Activated T-cell treated with anti-CD3 and anti-CD28 coated beads, Interleukin-2, amount 50 U/mL, for 4 hours (primary cell): ENCODE data around the gene ANKRD16. TPM values are rescaled to one million over a fixed set of nuclear protein-coding genes. Genes with fewer than 3 reads are reported as not detected.
"Not testable (repeated sequence)": the region's sequence is repeated elsewhere in the genome, so short reads cannot be mapped to it uniquely, and the experiment has no call there.

ENCODE experiments used
- ATAC-seq, 2 donors: fragments of 200-7000 bp; cut with Tn5 transposase; one replicate each; pipeline ENCODE4 v1.10.0; 2021
- DNase-seq: peaks from one replicate; pipeline ENCODE4 v3.0.0-alpha.2; 2020
- H3K27me3 Mint-ChIP-seq: one replicate; pipeline ENCODE4 v1.8.0; 2021; ENCODE audit warnings: low read depth, mixed read lengths
- H3K36me3 Mint-ChIP-seq: one replicate; pipeline ENCODE4 v1.8.0; 2022; ENCODE audit warnings: mixed read lengths; ENCODE audit not compliant: insufficient read depth
- H3K4me1 Mint-ChIP-seq: one replicate; pipeline ENCODE4 v1.8.0; 2021; ENCODE audit warnings: low read depth, mixed read lengths
- H3K4me3 Mint-ChIP-seq: one replicate; pipeline ENCODE4 v1.8.0; 2021; ENCODE audit warnings: mild to moderate bottlenecking, moderate library complexity, mixed read lengths
- H3K9me3 Mint-ChIP-seq: one replicate; pipeline ENCODE4 v1.8.0; 2021; ENCODE audit warnings: mixed read lengths
- total RNA-seq, 3 donors: library from RNA; stranded (reverse); gene quantifications; one replicate each; pipeline ENCODE4 v1.2.1, GENCODE V29; 2021

The ANKRD16 gene
- total RNA-seq, 3 donors from 2014 or later = 9.6 to 11.9 (median 10.3) TPM

DNA sequence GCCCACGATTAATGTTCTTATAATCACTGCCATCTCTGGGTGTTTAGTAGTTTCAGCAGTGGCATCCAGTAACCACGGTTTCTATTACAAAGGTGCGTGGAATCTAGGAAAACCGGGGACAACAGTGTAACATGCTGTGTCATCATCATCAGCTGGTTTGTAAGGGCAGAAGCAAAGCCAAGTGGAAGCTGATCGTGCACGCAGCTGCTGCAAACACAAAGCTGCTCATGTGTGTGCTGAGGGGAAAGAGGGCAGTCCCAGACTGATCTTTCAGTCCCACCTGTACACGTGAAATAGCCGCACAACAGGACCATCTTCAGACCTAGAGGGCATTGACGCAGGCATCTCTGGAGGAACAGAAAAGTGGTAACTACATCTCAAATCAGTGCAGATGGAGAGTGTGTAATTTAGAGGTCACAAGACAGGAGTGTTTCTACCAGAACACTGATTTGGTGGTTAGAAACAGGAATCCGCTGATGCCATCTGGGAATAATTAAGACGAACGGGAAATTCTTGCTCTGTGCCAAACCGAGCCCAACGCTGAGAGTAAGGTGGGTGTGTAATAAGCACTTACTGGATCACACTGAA is 13.4 kb downstream of the ANKRD16 start:
- Mint-ChIP-seq H3K36me3 (peaks cover 20% of the 10 kb centered on the region), H3K9me3 (no peaks in the 10 kb centered on the region)

DNA sequence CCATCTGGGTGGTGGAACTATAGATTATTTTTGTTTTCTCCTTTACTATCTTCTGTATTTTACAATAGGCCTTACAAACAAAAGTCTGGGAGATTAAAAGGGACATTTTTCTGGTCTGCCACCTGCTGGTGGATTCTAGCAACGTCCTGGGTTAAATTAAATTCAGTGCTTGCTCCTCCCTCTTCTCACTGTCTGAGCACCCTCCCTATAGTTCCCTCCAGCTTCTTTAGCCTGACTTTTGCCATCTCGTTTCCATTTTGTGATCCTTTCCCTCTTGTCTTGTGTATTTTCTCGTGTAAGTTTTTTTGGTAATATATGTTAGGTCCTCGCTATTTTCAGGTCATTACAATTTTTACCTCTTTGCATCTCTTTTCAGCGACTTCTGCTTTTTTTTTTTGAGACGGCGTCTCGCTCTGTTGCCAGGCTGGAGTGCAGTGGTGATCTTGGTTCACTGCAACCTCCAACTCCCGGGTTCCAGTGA is 16.1 kb downstream of the ANKRD16 start:
- ATAC-seq = peak; percentile 84 to 94
- peaks cover 2% of the 10 kb centered on the region for H3K4me1 Mint-ChIP-seq
- H3K36me3 Mint-ChIP-seq = peaks cover 17% of the 10 kb centered on the region
- DNase-seq = peak; percentile 62
- no peaks in the 10 kb centered on the region for H3K27me3 Mint-ChIP-seq
- H3K4me3 Mint-ChIP-seq = peak overlapping the region; percentile 49
- H3K9me3 Mint-ChIP-seq = peaks cover 4% of the 10 kb centered on the region

More for the DNA sequence above, 13.4 kb downstream of the ANKRD16 start:
- Mint-ChIP-seq H3K4me1 (peaks cover 2% of the 10 kb centered on the region), H3K27me3 (no peaks in the 10 kb centered on the region), H3K4me3 (no peak overlapping the region)
- ATAC-seq (no peak), DNase-seq (no peak)

DNA sequence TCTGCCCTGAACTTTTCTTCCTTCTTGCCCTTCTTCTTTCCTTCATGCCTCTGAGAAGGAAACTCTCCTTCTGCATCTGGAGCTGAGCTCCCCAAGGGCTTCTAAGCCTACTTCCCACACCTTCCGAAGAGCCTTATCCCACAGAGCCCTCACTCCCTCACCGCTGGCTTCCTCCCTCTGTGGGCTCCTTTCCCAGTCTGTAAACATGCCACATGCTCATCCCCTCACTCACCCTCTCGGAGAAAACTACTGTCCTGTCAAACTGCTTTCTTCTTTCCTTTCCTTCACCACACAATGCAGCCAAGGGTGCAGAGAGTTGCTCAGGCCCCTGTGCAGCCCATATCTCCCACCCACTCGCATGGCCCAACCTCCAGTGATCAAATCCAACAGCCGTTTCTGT is 18.1 kb downstream of the ANKRD16 start:
- Mint-ChIP-seq H3K4me1 (peaks cover 2% of the 10 kb centered on the region), H3K9me3 (peaks cover 10% of the 10 kb centered on the region), H3K36me3 (peaks cover 8% of the 10 kb centered on the region), H3K4me3 (no peak overlapping the region), H3K27me3 (no peaks in the 10 kb centered on the region)
- DNase-seq = no peak
- no peak for ATAC-seq

DNA sequence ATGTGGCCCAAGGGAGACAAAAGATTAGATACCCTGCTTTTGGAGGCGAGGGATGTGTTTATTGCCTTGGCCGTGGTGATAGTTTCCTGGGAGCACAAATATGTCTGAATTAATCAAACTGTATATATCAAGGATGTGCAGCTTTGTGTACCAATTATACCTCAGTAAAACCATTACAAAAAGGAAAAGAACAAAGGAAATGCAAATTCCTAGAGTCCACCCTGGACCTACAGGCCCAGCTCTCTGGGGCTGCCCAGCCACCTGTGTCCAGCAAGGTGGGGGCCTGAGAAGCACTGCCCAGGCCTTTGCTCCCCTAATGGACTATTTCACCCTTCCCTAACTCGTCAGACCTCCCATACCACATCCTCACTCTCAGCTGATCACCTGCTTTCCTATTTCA is 20.5 kb downstream of the ANKRD16 start:
- H3K9me3 Mint-ChIP-seq = peaks cover 10% of the 10 kb centered on the region
- ATAC-seq (no peak), DNase-seq (no peak)
- peaks cover 5% of the 10 kb centered on the region for H3K4me1 Mint-ChIP-seq
- H3K4me3 Mint-ChIP-seq = no peak overlapping the region
- H3K27me3 Mint-ChIP-seq = no peaks in the 10 kb centered on the region
- peaks cover 3% of the 10 kb centered on the region for H3K36me3 Mint-ChIP-seq

DNA sequence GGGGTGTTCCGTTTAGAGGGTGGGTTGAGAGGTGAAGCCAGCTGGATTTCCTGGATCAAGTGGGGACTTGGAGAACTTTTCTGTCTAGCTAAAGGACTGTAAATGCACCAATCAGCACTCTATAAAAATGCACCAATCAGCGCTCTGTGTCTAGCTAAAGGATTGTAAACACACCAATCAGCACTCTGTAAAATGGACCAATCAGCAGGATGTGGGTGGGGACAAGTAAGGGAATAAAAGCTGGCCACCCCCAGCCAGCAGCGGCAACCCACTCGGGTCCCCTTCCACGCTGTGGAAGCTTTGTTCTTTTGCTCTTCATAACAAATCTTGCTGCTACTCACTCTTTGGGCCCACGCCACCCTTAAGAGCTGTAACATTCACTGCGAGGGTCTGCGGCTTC is 21.3 kb downstream of the ANKRD16 start:
- DNase-seq, H3K36me3 Mint-ChIP-seq, H3K4me3 Mint-ChIP-seq, H3K27me3 Mint-ChIP-seq, H3K4me1 Mint-ChIP-seq, ATAC-seq: not testable (repeated sequence)
- peaks cover 10% of the 10 kb centered on the region for H3K9me3 Mint-ChIP-seq

DNA sequence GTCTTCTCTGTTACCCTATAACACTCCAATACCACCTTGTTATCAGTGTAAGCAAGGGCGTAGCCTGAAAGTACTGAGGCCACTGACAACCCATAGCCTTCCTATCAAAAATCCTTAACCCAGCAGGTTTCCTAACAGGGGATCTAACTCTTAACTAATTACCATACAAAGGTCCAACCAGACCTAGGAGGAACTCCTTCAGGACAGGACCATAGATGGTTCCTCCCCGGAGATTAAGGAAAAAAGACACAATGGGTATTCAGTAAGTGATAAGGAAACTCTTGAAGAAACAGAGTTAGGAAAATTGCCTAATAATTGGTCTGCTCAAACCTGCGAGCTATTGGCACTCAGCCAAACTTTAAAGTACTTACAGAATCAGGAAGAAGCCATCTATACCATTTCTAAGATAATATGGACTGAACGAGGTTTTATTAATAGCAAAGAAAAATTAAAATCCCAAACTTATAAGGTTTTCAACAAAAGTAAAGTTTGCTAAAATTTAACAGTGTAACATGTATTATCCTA is 22.5 kb downstream of the ANKRD16 start:
- peaks cover 10% of the 10 kb centered on the region for H3K9me3 Mint-ChIP-seq
- DNase-seq, H3K4me3 Mint-ChIP-seq, H3K27me3 Mint-ChIP-seq, H3K36me3 Mint-ChIP-seq, ATAC-seq, H3K4me1 Mint-ChIP-seq: not testable (repeated sequence)

DNA sequence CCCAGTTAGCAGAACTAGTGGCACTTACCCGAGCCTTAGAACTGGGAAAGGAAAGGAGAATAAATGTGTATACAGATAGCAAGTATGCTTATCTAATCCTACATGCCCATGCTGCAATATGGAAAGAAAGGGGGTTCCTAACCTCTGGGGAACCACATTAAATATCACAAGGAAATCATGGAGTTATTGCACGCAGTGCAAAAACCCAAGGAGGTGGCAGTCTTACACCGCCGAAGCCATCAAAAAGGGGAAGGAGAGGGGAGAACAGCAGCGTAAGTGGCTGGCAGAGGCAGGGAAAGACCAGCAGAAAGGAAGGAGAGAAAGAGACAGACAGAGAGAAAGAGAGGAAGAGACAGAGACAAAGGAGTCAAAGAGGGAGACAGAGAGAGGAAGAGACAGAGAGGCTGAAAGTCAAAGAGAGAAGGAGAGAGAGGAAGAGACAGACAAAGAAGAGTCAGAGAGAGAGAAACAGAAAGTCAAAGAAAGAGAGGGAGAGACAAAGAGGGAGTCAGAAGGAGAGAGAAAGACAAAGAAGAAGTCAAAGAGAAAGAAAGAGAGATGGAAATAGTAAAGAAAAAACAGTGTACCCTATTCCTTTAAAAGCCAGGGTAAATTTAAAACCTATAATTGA is 23.1 kb downstream of the ANKRD16 start:
- H3K9me3 Mint-ChIP-seq = peaks cover 10% of the 10 kb centered on the region
- not testable (repeated sequence) for H3K4me3 Mint-ChIP-seq, H3K36me3 Mint-ChIP-seq, H3K27me3 Mint-ChIP-seq, DNase-seq, ATAC-seq, H3K4me1 Mint-ChIP-seq

DNA sequence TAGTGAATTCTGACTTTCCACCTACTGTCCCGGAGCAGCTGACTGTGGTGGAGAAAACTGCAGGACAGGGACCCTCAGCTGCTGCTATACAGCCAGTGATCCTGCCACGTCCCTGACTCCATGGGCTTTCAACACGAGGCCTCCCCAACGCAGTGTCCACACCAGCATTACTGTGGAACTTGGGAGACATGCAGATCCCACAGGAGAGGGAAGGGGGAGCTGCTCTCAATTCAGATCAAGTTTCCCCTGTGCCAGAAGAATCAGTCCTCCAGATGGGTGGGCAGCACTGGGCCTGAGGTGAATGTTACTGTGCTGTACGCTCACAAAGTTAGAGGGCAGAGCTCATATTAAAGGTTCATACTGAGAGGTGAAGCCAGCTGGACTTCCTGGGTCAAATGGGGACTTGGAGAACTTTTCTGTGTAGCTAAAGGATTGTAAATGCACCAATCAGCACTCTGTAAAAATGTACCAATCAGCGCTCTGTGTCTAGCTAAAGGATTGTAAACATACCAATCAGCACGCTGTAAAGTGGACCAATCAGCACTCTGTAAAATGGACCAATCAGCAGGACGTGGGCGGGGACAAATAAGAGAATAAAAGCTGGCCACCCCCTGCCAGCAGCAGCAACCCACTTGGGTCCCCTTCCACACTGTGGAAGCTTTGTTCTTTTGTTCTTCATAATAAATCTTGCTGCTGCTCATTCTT is 26.6 kb downstream of the ANKRD16 start:
- DNase-seq = not testable (repeated sequence)

DNA sequence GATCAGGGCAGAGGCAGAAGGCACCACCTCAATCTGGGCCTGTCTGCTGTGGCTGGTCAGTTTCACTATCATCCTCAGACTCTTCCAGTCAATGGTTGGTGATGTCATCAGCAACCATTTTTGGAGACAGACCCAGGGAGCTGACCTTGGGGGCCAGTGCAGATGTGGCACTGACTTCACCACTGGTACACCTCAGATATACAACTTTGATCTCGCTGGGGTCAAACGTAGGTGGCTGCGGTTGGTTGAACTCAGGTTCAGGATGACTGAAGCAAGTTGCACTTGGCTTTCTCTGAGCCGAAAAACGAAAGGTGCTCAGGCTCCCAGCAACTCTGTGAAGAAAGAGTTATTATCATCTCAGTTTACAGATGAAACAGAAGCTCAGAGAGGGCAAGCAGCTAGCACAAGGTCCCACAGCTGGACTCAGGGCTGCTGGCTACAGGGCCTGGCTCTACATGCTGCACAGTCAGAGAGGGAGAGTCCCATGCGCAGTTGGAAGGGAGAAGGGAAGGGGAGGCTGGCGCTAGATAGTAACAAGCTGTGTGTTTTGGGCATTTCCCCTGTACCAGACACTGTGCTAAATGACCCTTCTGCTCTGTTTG is 27.2 kb downstream of the ANKRD16 start:
- Mint-ChIP-seq H3K9me3 (no peaks in the 10 kb centered on the region), H3K4me1 (peaks cover 3% of the 10 kb centered on the region), H3K36me3 (peaks cover 6% of the 10 kb centered on the region), H3K27me3 (no peaks in the 10 kb centered on the region), H3K4me3 (no peak overlapping the region)
- DNase-seq (no peak), ATAC-seq (peak; percentile 25 to 57)

More for the DNA sequence above, 26.6 kb downstream of the ANKRD16 start:
- ATAC-seq, H3K36me3 Mint-ChIP-seq, H3K4me3 Mint-ChIP-seq, H3K27me3 Mint-ChIP-seq, H3K4me1 Mint-ChIP-seq, H3K9me3 Mint-ChIP-seq: not testable (repeated sequence)

DNA sequence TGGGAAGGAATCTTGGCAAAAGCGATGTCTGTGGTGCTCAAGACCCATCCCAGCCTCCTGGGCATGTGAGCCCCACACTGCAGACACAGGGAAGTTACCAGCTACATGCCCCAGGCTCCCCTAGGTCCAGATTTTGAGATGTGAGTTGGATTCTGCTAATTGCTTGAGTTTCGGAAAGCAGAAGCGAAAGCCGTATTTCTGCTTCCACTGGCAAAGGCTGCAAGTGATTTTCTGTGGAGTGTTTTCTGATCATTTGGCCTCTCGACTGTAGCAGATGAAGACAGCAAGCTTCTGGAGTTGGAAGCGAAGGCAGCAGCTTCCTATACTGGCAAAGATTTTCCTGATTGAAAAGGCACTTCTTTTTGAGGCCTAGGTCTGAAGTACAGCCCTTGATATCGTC is 29.6 kb downstream of the ANKRD16 start:
- ATAC-seq (no peak), DNase-seq (no peak)
- H3K9me3 Mint-ChIP-seq = no peaks in the 10 kb centered on the region
- no peaks in the 10 kb centered on the region for H3K27me3 Mint-ChIP-seq
- H3K4me3 Mint-ChIP-seq = no peak overlapping the region
- H3K36me3 Mint-ChIP-seq = peaks cover 6% of the 10 kb centered on the region
- H3K4me1 Mint-ChIP-seq = no peaks in the 10 kb centered on the region

DNA sequence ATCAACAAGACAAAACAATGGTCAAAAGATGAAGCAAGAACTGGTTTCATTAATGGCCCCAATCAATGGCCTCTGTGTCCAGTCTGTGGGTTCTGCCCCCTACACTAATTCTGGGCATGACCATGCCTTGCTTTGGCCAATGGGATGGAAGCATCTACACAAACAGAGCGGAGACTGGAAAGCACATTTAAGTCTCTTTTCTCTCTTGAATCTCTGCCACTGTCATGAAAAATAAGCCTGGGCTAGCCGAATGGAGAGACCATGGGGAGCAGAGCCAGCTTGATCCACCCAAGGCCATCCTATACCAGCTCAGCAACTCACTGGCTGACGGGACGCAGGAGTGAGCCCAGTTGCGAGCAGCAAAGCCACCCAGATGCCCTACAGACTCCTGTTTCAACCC is 30.9 kb downstream of the ANKRD16 start:
- H3K4me1 Mint-ChIP-seq = no peaks in the 10 kb centered on the region

DNA sequence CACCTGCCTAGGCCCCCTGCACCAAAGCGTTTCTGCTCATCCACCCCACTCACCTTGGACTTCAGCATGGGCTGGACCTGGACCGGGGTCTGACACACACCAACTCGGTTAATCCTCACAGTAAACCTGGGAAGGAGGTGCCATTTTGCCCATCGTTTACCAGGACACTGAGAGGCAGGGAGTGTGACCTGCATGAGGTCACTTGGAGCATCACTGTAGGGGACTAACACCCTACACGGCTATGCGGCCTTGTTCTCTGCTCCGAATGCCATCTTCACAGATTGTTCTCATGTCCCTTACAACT is 33.0 kb downstream of the ANKRD16 start:
- Mint-ChIP-seq H3K27me3 (peaks cover 4% of the 10 kb centered on the region), H3K36me3 (no peaks in the 10 kb centered on the region), H3K9me3 (no peaks in the 10 kb centered on the region), H3K4me3 (no peak overlapping the region), H3K4me1 (peaks cover 3% of the 10 kb centered on the region)
- ATAC-seq (no peak), DNase-seq (no peak)

More for the DNA sequence above, 30.9 kb downstream of the ANKRD16 start:
- no peaks in the 10 kb centered on the region for H3K27me3 Mint-ChIP-seq
- ATAC-seq (no peak), DNase-seq (no peak)
- peaks cover 6% of the 10 kb centered on the region for H3K36me3 Mint-ChIP-seq
- H3K9me3 Mint-ChIP-seq = no peaks in the 10 kb centered on the region
- no peak overlapping the region for H3K4me3 Mint-ChIP-seq

DNA sequence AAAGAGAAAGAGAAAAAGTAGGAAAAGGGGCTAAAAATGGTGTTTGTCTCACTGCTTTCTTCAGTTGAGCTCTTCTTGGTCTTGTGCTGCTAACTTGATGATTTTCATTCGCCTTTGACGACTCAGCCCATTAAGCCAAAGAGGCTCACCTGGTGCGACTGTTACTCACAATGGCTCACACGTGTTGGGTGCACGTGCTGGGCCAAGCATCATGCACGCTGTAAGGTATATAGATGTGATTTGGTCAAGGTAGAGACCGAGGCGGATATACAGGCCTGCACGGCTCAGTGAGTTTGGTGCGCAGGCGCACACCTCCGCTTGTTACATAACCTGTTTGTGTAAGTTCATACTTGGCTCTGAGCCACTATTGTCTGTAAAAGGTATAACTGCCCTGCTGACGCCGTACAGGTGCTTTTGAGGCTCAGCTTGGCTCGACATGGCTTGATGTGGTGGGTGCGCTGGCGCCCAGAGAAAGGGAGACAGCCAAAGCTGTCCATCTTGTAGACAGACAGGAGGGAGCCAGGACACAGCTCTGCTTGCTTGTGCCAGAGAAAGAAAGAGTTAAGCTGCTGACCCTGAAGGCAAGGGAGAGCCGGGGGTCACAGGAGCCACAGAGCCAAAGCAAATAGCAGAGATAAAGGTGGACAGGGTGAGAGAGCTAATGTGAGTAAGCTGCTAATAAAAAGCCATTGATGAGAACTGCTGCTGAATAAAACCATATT is 33.6 kb downstream of the ANKRD16 start:
- ATAC-seq (no peak), DNase-seq (no peak)
- Mint-ChIP-seq H3K36me3 (no peaks in the 10 kb centered on the region), H3K4me1 (peaks cover 3% of the 10 kb centered on the region), H3K9me3 (no peaks in the 10 kb centered on the region), H3K27me3 (peaks cover 4% of the 10 kb centered on the region), H3K4me3 (no peak overlapping the region)

DNA sequence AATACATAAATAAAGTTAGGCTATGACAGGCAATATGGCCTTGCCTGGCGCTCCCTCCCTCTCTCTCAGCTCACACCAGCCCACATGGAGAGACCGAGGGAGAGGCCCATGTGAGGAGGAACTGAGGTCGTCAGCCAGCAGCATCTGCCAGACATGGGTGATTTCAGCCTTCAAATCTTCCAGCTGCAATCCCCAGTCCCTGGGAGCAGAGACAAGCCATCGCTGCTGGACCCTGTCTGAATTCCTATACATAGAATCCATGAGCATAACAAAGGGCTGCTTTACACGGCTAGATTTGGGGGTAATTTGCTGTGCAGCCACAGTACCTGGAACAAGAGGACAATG is 35.6 kb downstream of the ANKRD16 start:
- DNase-seq (no peak), ATAC-seq (no peak)
- Mint-ChIP-seq H3K9me3 (no peaks in the 10 kb centered on the region), H3K4me3 (no peak overlapping the region), H3K4me1 (peaks cover 3% of the 10 kb centered on the region), H3K36me3 (no peaks in the 10 kb centered on the region), H3K27me3 (peaks cover 4% of the 10 kb centered on the region)
